GM21723 (cell line): ENCODE results near the gene GPR157.
"Not testable (repeated sequence)": the region's sequence is repeated elsewhere in the genome, so short reads cannot be mapped to it uniquely, and the experiment has no call there.

ENCODE experiments used
- ATAC-seq: cut with Tn5 transposase; IDR thresholded peaks from one replicate; pipeline ENCODE4 v1.9.1; 2021; ENCODE audit warnings: mild to moderate bottlenecking, moderate library complexity; ENCODE audit not compliant: unreplicated experiment

Gene GPR157

DNA sequence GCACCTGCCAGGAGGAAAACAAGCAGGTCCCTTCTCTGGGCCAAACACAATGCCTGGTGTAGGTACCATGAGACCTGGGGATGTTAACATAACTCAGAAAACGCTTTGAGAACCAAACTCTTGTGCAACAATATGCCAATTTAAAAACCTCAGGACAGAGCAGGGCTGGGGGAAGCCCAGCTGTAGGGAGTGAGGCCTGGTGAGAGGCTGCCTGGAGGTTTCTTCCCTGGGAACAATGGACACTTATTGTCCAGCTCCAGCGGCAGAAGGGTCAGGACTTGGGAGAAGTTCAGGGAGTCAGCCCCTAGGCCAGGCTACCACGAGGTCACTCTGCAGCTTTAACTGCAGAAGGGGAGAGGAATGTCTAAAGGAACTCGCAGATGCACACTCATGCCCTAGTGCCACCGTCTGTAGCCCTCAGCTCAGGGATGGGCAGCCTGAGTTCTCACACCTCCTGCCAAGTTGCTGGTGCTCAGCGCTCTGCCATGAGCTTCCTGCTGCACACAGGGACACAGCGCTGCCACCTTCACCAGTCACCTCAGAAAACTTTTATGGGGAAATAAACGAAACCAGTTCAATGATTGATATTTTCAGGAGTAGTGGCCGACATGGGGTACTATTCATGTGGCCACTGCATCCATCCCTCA lies 8.5 kb downstream of the GPR157 start:
- no peak for ATAC-seq

DNA sequence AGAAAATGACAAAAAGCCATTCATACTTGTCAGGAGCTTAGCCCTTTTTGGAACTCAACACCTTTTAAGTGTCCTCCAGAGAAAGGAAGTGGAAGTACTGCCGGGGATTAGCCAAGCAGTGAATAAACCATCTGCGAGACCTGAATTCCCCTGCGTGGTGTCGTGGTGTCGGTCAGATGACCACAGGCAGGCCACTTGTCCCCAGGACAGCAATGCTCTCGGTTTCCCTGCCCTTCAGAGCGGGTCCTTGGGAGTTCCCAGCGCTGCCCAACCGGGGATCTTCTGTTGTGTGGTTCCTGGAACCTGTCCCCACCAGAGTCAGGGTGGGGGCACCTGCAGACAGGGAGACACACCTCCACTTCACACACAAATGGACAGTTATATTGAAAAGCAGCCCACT lies 9.2 kb downstream of the GPR157 start:
- ATAC-seq: no peak

DNA sequence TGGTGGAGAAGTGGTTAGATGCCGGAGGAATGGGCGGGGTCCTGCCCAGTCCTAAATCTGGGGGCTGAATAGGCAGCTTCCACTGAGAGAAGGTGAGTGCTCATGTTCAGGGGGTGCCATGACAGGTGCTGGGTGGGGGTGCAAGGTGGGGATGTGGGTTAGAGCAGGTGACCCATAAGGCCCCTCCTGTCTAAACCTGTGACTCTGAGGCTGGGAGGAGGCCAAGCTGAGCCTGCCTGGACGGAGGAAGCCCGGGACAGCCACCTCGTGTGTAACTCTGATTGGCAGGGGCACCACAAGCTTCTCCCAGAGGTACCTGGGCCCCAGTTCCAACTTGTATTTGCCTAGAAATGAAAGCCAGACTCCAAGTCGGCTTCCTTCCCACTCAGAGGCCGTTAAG lies 10.7 kb downstream of the GPR157 start:
- no peak for ATAC-seq

DNA sequence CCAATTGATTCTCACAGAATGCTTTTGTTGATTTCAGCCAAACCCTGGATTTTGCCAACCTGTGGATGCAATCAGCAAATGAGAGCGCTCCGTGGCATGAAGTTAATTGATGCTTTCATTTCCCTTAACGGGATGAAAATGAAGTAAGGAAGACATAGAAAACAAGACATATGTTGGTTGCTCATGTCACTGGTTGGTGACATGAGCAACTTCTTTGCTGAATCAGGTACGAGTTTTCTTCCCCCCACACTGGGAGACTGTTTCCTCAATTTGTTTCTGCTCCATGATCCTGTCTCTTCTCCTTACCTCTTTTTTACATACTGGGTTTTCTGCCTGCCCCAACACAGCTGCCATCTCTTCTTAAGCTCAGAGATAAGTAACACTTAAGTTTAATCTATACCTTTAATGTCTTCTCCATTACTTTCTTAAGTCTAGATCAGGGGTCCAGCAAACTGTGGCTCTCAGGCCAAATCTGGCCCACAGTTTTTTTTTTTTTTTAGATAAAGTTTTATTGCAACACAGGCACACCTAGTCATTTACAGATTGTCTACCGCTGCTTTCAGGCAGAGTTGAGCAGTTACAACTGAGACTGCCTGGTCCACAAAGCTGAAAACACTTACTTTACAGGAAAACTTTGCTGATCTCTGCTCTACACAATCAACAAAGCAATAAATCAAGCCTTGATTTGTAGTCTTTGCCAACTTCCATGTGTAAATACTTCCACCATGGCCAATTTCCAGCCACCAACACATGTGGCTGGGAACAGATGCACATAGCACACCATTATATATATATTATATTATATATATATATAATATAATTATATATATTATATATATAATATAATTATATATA lies 13.3 kb downstream of the GPR157 start:
- no peak for ATAC-seq

DNA sequence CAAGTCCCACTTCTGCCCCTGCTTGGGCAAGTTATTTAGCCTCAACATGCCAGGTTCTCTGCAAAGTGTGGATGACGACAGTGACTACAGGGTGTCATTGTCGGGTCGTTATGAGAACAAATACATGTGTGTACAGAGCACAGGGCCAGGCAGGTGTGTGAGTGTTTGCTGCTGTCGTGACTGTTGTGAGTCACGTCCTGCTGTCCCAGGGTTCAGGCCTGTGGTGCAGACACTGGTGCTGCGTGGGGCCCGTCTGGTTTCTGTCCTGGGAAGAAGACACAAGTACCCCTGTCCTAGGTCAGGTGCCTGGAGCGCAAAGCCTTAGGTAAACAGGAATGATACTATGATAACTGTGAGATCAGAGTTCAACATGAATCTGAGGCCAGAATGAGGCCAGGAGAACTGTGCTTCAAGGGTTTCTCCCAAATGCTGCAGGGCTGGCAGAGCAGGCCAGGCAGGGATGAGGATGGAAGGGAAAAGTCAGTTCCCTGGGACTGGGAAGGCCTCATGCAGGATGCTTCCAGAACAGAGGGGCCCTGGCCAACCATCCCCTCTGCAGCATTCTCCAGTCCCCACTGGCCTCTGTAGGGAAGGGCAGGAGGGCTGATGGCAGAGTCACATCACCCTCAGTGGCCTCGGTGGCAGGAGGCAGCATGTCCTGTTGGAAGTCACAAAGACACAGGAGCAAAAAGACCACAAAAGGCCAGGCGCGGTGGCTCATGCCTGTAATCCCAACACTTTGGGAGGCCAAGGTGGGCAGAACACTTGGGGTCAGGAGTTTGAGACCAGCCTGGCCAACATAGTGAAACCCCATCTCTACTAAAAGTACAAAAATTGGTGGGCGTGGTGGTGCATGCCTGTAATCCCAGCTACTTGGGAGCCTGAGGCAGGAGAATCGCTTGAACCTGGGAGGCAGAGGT lies 15.7 kb downstream of the GPR157 start:
- ATAC-seq: no peak

DNA sequence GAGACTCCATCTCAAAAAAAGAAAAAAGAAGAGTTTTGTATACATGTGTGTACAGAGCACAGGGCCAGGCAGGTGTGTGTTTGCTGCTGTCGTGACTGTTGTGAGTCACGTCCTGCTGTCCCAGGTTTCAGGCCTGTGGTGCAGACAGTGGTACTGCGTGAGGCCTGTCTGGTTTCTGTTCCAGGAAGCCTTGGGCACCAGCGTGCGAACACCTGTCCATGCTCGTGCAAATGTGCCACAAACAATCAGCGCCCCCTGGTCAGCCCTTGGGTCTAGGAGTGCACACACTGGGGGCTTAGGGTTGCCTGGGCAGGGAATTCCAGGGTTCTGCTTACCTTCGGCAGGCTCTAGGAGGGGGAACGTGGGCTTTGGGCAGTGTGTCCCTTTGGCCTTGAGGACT lies 16.9 kb downstream of the GPR157 start:
- ATAC-seq: no peak

DNA sequence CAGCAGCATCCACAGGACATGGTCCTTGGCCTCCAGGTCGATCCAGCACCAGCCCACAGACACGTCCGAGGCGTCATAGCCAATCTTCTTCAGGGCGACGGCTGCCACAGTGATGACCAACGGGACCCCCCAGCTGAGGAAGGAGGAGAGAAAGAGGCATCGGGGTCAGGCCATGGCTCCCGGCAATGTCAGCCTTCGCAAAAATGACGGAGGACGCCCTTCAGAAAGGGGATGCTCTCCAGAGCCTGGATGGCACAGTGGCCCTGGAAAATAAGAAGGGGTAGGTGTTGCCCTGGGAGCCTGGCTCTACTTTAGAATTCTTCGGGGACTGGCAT lies 17.6 kb downstream of the GPR157 start:
- ATAC-seq: no peak

DNA sequence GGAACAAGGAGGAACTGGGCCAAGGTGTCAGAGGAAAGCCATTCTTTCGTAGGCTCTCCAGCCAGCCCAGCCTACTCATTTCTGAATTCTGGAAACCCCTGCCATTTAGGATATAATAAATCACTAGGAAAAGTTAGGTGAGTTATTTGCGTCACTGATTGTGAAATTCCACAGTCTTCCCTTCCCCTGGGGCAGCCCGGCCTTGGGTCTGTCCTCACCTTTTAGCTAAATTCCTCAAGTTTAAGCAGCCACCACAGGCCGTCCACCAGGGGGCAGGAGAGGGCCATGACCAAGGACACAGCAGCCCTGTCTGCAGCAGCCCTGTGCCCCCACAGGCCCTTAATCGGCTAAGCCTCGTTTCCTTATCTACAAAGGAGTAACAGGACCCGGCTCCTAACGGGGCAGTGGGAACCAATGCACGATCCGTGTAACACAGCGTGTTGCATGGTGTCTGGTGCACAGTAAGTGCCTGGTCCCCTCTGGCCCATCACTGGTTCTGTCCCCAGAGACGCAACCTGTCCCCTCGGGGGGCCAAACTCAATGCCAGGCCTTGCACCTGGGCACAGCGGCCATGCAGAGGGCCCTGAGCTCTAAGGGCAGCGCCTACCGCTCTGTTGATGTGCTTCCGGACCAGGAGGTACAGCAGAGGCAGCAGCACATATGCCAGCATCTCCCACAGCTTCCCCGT lies 18.1 kb downstream of the GPR157 start:
- ATAC-seq: peak; percentile 61

DNA sequence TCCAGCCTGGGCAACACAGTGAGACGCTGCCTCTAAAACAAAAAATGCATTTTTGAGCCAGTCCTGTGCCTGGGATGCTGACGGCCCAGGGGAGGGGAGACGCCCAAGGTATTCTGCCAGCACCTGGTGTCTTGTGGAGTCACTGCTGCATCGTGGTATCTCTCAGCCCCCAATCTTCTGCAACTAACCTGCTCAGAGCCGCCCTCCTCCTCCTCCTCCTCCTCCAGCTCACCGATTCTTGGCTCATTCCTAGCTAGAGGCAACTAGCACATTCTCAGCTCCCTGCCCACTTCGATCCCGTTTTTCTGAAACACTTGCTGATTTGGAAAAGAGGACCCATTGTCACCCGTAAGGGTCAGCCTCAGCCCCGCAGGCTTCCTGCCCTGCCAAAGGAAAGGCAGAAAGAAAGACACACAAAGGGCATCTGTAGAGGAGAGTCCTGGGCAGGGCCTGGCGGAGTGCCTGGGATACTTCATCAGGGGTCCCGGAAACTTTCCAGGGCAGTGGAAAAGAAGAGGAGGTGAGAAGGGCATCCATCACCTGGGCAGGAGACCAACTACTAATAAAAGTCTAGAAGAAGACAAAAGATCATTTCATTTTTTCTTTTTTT lies 20.7 kb downstream of the GPR157 start:
- no peak for ATAC-seq

DNA sequence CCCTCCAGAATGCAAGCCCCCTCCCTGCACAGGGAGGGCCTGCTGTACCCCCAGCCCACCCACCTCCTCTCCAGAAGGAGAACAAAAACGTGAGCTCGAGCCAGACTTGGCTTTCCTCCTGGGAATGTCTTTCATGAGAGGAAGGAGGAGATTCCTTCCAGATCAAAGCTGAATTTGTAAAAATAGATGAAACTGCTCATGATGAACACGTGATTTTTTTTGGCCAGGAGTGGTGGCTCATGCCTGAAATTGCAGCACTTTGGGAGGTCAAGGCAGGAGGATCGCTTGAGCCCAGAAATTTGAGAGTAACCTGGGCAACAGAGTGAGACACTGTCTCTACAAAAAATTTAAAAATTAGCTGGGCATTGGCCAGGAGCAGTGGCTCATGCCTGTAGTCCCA lies 21.8 kb downstream of the GPR157 start:
- ATAC-seq: no peak

DNA sequence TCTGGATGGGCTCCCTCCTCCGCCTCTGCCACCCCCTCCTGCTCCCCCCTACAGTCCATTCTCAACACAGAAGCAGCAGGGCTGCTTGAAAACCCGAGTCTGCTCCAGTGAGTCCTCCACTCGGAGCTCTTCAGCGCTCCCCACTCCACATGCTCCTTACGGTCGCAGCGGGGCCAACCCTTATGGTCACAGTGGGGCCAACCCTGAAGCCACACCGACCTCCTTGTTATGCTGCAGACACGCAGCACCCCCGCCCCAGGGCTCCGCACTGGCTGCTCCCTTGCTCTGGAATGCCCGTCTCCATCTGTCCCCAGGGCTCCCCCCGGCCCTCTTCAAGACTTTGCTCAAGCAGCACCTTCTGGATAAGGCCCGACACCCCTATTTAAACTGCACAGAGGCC lies 22.6 kb downstream of the GPR157 start:
- no peak for ATAC-seq

DNA sequence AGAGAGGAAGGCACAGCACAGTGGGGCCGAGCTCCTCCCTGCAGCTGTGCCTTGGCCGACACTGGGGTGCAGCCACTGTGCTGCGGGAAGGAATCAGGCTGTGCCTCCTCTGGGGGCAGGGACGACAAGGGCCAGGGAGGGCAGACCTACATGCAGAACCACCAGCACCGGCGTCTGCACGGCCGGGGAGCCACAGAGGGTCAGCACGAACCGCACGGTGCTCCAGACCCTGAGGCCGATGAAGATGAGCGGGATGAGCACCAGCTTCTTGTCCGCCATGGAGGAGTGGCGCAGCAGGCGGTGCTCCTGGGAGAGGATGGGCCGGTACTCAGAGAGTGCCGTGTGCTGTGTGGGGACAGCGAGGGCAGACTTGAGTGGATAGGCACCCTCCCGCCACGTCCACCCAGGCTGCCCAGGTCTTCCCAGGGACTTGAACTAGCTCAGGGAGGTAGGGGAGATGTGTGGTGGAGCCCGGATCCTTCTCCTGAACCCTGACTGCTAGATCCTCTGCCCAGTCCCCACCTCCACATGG lies 23.5 kb downstream of the GPR157 start:
- ATAC-seq: no peak

DNA sequence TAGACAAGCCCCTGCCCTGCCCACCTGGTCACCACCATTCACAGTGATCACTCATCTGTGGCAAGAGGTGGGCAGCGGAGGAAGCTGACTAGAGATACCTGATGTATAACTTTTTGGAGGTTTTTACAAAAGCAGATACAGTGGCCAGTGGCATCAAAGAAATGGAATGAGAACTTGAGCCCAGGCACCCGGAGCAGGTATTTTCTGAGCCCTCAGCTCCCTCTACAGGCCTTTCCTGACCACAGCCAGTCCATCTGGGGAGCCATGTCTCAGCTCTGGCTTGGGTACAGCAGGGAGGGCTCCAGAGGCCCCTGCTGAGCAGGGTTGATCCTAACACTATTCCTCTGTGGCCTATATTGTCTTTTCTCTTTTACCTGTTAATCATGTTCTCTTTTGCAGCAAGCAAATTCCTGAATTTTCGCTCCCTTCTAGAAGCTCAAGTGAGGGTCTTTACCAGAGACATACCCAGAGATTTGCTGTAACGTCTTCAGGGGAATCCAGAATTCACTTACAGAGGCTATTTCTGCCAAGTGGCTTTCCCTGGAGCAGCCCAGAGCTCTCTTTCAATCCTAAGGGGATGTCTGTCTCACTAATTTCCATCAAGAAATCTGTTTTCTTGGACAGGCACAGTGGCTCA lies 27.3 kb downstream of the GPR157 start:
- no peak for ATAC-seq

DNA sequence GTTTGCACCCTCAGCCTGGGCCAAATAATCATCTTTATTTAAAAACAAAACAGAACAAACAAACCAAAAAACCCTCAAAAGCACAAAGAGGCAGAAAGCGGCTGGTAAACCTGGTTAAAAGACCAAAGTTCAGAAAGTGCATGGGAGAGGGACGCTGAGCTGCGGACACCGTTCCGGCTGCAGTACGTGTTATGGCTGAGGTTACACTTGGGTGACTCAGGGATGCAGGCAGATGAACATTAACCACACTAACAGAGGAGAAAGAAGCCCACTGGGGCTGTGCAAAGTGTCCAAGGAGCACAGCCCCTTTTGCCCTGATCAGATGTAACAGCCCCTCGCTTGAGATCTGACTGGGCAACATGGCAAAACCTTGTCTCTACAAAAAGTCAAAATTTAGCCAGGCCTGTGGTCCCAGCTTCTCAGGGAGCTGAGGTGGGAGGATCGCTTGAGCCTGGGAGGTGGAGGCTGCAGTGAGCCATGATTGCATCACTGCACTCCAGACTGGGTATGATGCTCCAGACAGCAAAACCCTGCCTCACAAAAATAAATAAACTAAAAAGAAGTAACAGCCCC lies 28.3 kb downstream of the GPR157 start:
- ATAC-seq: no peak

DNA sequence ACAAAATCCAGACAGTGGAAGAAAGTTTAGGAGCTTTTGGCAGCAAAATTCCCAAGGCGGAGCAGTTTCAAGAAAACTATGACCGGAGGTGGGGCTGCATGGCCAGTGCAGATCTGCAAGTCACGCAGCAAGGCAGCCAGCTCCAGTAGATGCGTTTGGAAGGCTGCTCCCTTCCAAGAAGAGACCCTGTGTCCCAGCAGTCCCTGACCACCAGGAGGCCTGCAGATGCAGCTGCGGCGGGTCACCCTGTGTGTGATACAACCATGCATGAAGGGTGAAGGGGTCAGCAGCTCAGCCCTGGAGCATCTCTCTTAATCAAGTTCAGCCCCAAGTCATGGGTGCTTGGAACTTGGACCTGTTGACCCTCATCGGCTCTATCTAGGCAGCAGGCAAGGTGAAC lies 29.3 kb downstream of the GPR157 start:
- ATAC-seq: no peak

DNA sequence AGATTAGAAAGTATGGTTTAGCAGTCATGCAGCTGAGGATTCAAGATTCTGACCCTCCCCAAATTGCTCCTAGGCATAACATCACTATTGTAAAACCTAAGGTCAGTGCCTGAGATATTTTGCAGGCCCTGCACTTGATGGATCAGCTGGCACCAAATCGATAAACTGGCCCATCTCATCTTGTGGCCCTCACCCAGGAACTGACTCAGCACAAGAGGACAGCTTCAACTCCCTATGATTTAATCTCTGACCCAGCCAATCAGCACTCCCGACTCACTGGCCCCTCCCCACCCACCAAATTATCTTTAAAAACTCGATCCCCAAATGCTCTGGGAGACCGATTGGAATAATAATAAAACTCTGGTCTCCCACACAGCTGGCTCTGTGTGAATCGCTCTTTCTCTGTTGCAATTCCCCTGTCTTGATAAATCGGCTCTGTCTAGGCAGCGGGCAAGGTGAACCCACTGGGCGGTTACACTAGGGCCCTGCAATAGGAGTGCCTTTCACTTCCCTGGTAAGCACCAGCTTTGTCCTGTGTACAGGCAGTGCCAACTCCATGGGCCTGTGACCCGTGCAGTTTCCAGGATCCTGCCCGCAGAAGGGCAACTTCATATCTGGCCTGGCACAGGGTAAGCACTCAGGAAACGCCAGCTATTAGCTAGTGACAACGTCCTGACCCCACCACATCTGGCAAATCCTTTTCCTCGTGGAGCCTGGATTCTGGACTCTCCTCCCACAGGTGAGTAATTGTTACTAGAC lies 30.8 kb downstream of the GPR157 start:
- no peak for ATAC-seq

DNA sequence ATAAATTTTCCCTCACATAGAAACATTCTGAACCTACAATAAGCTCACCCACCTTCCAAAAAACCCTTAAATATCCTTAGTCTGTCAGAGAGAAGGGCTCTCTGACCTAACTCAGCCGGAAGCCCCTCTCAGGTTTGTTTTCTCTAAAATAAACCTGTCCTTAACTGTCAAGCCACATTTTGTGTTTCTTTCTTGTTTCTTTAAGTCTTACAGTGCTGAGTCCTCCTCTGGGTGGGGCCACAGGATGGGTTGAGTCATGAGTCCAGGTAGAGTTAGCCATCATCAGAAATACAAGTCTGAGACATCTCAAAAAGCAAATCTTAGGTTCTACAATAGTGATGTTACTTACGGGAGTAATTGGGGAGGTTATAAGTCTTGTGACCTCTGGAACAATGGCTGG lies 33.1 kb downstream of the GPR157 start:
- ATAC-seq: no peak

DNA sequence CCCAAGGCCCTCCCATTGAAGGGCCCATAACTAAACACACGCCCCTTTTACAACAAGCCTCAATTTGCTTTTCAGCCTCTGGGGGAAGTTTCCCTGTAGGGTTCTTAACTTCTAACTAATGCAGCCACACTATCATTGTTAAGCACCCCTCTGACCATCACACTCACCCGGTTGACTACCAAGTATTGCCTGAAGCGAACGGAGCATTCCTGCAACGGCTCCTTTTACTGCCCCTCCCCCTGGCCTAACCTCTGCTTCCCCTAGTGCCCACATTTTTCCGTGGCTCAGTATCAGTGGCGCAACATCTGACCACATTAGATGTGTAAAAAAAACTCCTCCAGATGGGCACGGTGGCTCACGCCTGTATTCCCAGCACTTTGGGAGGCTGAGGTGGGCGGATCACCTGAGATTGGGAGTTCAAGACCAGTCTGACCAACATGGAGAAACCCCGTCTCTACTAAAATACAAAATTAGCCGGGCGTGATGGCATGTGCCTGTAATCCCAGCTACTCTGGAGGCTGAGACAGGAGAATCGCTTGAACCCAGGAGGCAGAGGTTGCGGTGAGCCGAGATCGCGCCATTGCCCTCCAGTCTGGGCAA lies 34.8 kb downstream of the GPR157 start:
- not testable (repeated sequence) for ATAC-seq
